Brain microvascular endothelial cell (primary cell): ENCODE results near the gene PIGR.

Source experiments
- DNase-seq: peaks from one replicate; pipeline ENCODE4 v3.0.0-alpha.2; 2020
- H3K27ac ChIP-seq: fragments of 250-450 bp; sonication (Bioruptor Pico); 2 replicates; pipeline ENCODE4 v1.5.1; 2020; ENCODE audit warnings: mild to moderate bottlenecking, moderate library complexity
- H3K27me3 ChIP-seq: fragments of 250-450 bp; sonication (Bioruptor Pico); replicated peaks from 2 replicates; pipeline ENCODE4 v1.5.1; 2020; ENCODE audit warnings: mild to moderate bottlenecking
- H3K36me3 ChIP-seq: fragments of 250-450 bp; sonication (Bioruptor Pico); replicated peaks from 2 replicates; pipeline ENCODE4 v1.5.1; 2020; ENCODE audit warnings: mild to moderate bottlenecking
- H3K4me3 ChIP-seq: 2 replicates; pipeline ENCODE4 v1.5.1; 2011; ENCODE audit warnings: low read depth, mild to moderate bottlenecking, control low read depth, low read length, moderate library complexity
- CTCF ChIP-seq: IDR thresholded peaks from 2 replicates; pipeline ENCODE4 v1.5.1; 2011; ENCODE audit warnings: low read depth, mild to moderate bottlenecking, moderate library complexity, low read length, control low read depth, inconsistent platforms; ENCODE audit errors: missing control alignments
- in situ Hi-C: cut with HindIII; loops from 2 replicates; pipeline ENCODE4 v1.10.0; 2017; ENCODE audit warnings: low sequenced_read_pairs, low pct_ligation_motif_present

PIGR gene

GRCh38 chr1:206939841-206940587 is 6.3 kb downstream of the PIGR start:
- in situ Hi-C loops, result no loop called here
- Histone ChIP-seq H3K4me3 (no peak overlapping the region), H3K36me3 (no peaks in the 10 kb centered on the region), H3K27ac (no peak overlapping the region), H3K27me3 (peaks cover 11% of the 10 kb centered on the region)
- no peak for TF ChIP-seq CTCF
- DNase-seq, result no peak

GRCh38 chr1:206939131-206939530 is 7.1 kb downstream of the PIGR start:
- no peak for TF ChIP-seq CTCF
- H3K27ac ChIP-seq, result no peak overlapping the region
- H3K27me3 ChIP-seq, result peaks cover 9% of the 10 kb centered on the region
- H3K4me3 ChIP-seq, result no peak overlapping the region
- H3K36me3 ChIP-seq, result no peaks in the 10 kb centered on the region
- no peak for DNase-seq
- in situ Hi-C loops, result no loop called here

- no peak for TF ChIP-seq CTCF
These were observed 8.8 kb downstream of the PIGR start for GRCh38 chr1:206937425-206937824.

GRCh38 chr1:206935491-206936067 is 10.7 kb downstream of the PIGR start:
- in situ Hi-C loops, result no loop called here

More at GRCh38 chr1:206937425-206937824, 8.8 kb downstream of the PIGR start:
- H3K27me3 ChIP-seq, result peaks cover 4% of the 10 kb centered on the region
- DNase-seq, result no peak
- in situ Hi-C loops, result no loop called here
- no peaks in the 10 kb centered on the region for H3K36me3 ChIP-seq
- H3K4me3 ChIP-seq, result no peak overlapping the region
- no peak overlapping the region for H3K27ac ChIP-seq

GRCh38 chr1:206933333-206933945 is 12.8 kb downstream of the PIGR start:
- Histone ChIP-seq H3K36me3 (no peaks in the 10 kb centered on the region), H3K27ac (no peak overlapping the region), H3K27me3 (no peaks in the 10 kb centered on the region), H3K4me3 (no peak overlapping the region)
- peak; percentile 76 for TF ChIP-seq CTCF
- in situ Hi-C loops, result no loop called here
- DNase-seq, result no peak

More at GRCh38 chr1:206935491-206936067, 10.7 kb downstream of the PIGR start:
- peak; percentile 1 for DNase-seq
- Histone ChIP-seq H3K4me3 (no peak overlapping the region), H3K27me3 (no peaks in the 10 kb centered on the region), H3K36me3 (no peaks in the 10 kb centered on the region), H3K27ac (no peak overlapping the region)
- TF ChIP-seq CTCF, result peak; percentile 74
